T-helper 2 cell treated with Interferon-gamma antibody and Interleukin-4, amounts not matched to agents 100 ng/mL and 5 ng/mL, for 36 hours (primary cell): ENCODE data around the gene GPR55. TPM values are rescaled to one million over a fixed set of nuclear protein-coding genes. Genes with fewer than 3 reads are reported as not detected.

Source experiments
- intact Hi-C: fragments of 100-400 bp; cut with micrococcal nuclease; formaldehyde crosslinking; loops from one replicate; pipeline ENCODE4 v1.15.1; 2023
- total RNA-seq: library from RNA; stranded (reverse); gene quantifications from 2 replicates; pipeline ENCODE4 v1.2.3, GENCODE V29; 2022

Gene GPR55
- total RNA-seq, 1 donor from 2014 or later, result 4.3 TPM

GRCh38 chr2:230902180-230902899, 22.7 kb downstream of the GPR55 start:
- intact Hi-C loops, result loop anchor here (1.0 to 5.0 kb wide), 2 partner anchors 85 to 150 kb away; no protein-coding TSS in a partner anchor

GRCh38 chr2:230901006-230901405, 24.0 kb downstream of the GPR55 start:
- intact Hi-C loops, result loop anchor here (5.0 kb wide), 1 partner anchor 151 kb away; no protein-coding TSS in a partner anchor

- intact Hi-C loops, result loop anchor here (5.0 kb wide), 1 partner anchor 152 kb away; no protein-coding TSS in a partner anchor
These were observed 24.6 kb downstream of the GPR55 start for GRCh38 chr2:230900336-230900995.

GRCh38 chr2:230899786-230900185, 25.3 kb downstream of the GPR55 start:
- intact Hi-C loops, result loop anchor here (5.0 kb wide), 1 partner anchor 153 kb away; no protein-coding TSS in a partner anchor

- intact Hi-C loops, result no loop called here
These were observed 25.8 kb downstream of the GPR55 start for GRCh38 chr2:230899287-230899686.

- intact Hi-C loops, result no loop called here
These were observed 26.3 kb downstream of the GPR55 start for GRCh38 chr2:230898713-230899091.

GRCh38 chr2:230898016-230898712, 26.9 kb downstream of the GPR55 start:
- intact Hi-C loops, result no loop called here

- intact Hi-C loops, result no loop called here
These were observed 28.5 kb downstream of the GPR55 start for GRCh38 chr2:230896346-230897115.

- intact Hi-C loops, result no loop called here
These were observed 29.3 kb downstream of the GPR55 start for GRCh38 chr2:230895536-230896345.

GRCh38 chr2:230893841-230894781, 30.9 kb downstream of the GPR55 start:
- intact Hi-C loops, result no loop called here

- intact Hi-C loops, result no loop called here
These were observed 31.7 kb downstream of the GPR55 start for GRCh38 chr2:230893338-230893737.

GRCh38 chr2:230891509-230891908, 33.5 kb downstream of the GPR55 start:
- intact Hi-C loops, result no loop called here

GRCh38 chr2:230891064-230891463, 34.0 kb downstream of the GPR55 start:
- intact Hi-C loops, result no loop called here

GRCh38 chr2:230890646-230891045, 34.4 kb downstream of the GPR55 start:
- intact Hi-C loops, result no loop called here

- intact Hi-C loops, result no loop called here
These were observed 35.0 kb downstream of the GPR55 start for GRCh38 chr2:230889911-230890601.

- intact Hi-C loops, result no loop called here
These were observed 36.1 kb downstream of the GPR55 start for GRCh38 chr2:230888824-230889400.

GRCh38 chr2:230887342-230887741, 37.7 kb downstream of the GPR55 start:
- intact Hi-C loops, result no loop called here

GRCh38 chr2:230886671-230887071, 38.4 kb downstream of the GPR55 start:
- intact Hi-C loops, result no loop called here
